T-helper 1 cell (primary cell): ENCODE results near the gene MRPL54.

Experiments used
- DNase-seq, 5 donors: peaks; one replicate each; pipeline ENCODE4 v3.0.0-alpha.2; 2012 to 2020
- total RNA-seq, 4 donors: gene quantifications; one replicate each; lab custom pipeline; 2026; lab: John Stamatoyannopoulos, UW

MRPL54 gene
- total RNA-seq: 18.3 to 40.2 (median 26.0) reads per million in 4 donors

DNA sequence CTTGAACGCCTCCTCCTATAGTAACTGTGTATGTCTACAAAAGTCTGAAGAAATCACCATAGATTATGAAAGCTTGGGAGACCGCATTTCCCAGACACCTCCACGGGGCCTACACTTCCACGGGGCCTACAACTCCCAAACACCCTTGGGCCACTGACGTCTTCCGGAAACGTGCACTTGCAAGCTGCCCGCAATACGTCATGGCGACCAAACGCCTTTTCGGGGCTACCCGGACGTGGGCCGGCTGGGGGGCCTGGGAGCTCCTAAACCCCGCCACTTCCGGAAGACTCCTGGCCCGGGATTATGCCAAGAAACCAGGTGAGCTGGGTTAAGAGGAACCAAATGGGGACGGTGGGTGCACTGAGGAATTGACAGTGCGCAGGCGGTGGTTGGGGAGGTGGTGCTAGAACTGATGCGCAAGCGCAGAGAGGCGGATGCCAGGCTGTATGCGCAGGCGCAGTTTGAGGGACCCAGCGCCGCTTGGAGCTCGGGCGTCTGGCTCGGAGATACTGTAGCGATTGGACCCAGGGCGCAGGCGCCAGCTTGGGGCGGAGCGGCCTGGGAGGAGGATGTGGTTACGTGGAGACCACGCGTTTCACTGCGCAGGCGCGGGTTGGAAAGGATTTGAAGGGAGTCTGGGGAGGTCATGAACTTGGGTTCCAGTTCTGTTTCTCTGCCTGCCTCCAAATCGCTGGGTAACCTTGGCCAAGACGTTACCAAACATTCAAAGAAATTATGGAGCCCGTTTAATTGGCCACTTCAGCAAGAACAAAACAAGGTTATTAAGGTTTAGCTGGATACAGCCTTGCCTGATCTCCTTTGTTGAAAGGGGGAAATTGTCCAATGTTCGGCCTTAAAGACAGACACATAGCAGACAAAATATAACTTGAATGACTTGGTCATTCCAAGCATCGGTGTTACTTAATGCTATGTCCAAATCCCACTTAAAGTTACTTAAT lies at the start of gene MRPL54:
Gene MRPL54 (plus strand): TSS at position 182 of the 959 bp plus-strand sequence. CDS start 19 bp downstream, at position 201.
- peak; percentile 98 to 100 (median 98) for DNase-seq

DNA sequence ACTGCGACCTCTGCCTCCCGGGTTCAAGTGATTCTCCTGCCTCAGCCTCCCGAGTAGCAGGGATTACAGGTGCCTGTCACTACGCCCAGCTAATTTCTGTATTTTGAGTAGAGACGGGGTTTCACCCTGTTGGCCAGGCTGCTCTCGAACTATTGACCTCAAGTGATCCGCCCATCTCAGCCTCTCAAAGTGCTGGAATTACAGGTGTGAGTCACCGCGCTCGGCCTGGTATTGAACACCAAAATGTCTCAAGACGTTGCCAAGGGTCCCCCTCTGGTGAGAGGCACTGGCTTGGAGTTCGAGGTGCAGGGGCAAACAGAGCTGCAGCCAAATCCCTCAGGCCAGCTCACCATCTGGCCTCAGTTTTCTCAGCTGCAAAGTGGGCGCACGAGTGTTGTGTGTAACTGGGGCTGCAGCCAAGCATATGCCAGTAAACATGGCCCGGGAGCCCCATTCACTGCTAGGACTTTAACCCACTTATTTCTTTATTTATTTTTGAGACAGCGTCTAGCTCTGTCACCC lies 46.3 kb upstream of the MRPL54 start:
- DNase-seq: no peak

- no peak for DNase-seq
Observed at GRCh38 chr19:3719868-3720267, 42.6 kb upstream of the MRPL54 start.

DNA sequence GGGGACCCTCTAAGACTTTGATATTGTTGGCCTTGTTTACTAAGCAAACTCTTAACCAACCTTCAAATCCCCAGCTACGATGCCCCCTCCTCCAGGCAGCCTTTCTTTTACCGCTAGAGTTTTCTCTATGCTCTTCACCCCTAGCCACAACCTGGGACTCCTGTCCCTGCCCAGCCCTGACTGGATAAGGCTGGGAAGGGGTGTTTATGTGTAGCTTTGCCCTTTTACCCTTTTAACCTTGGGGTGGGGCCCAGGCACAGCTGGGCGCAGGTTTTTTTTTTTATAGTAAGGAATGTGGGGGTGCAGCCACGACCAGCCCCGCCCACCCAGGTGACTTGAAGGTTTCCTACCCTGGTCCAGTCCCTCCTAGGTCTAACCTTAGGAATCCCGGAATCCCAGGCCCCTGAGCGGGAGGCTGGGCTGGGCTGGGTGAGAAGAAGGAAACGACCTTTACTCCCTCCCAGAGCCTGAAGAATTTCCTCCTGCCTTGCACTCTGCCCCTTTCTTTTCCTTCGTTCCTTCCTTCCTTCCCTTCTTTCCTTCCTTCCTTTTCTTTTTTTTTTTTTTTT lies 42.0 kb upstream of the MRPL54 start:
- DNase-seq: no peak

DNA sequence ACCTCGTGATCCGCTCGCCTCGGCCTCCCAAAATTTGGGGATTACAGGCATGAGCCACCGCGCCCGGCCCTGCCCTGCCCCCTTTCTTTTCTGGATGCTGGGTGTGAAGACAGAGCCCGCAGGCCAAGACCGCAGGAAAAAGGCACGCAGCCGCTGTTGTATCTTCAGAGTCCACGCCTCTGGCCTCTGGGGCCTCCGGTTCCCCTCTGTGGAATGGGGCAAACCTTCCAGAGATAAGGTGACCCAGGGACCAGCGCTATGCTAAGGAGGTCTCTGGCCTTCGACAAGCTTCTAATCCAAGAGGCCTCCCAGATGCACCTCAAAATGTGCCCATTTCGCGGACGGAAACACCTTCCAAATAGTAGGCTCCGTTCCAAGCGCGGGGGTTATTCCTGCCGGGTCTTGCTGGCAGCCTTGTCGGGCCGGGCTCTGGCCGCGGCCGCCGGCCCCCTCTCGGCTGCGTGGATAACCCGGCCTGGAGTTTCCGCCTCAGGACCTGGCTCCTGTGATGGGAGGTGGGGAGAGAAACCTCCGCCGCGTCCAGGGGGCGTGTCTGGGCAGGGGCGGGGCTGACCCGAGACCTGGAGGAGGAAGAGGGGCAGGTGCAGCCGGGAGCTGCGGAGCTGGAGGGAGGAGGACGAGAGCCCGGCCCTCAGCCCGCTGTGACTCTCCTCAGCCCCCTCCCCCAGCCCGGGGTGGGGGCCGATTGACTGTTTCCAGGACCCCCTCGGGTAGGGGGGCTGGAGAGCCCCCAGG lies 41.2 kb upstream of the MRPL54 start:
- DNase-seq: peak; percentile 78 to 85 (median 82)

- no peak for DNase-seq
Observed at GRCh38 chr19:3721887-3722442, 40.5 kb upstream of the MRPL54 start.

GRCh38 chr19:3722443-3723109 lies 39.9 kb upstream of the MRPL54 start:
- no peak for DNase-seq

DNA sequence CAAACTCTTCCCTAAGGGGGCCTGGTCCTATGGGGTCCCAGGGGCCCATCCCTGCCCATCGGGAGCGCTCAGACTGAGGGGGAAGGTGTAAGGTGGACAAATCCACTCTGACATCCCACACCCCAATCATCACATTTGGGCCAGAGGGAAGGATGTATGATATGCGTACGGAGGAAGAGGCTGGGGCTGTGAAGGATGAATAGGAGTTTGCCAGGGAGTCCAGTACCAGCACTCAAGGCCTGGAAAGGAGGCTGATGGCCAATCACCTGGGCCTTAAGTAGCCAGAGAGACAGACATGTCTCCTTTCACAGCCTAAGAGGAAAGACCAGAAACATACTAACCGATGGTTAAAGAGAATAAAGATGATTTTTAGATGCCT lies 39.4 kb upstream of the MRPL54 start:
- no peak for DNase-seq

GRCh38 chr19:3723883-3724282 lies 38.6 kb upstream of the MRPL54 start:
- DNase-seq: no peak

GRCh38 chr19:3725121-3725520 lies 37.4 kb upstream of the MRPL54 start:
- no peak for DNase-seq

- DNase-seq: no peak
Observed at GRCh38 chr19:3725640-3726310, 36.7 kb upstream of the MRPL54 start.

- no peak for DNase-seq
Observed at GRCh38 chr19:3730457-3730958, 32.0 kb upstream of the MRPL54 start.

DNA sequence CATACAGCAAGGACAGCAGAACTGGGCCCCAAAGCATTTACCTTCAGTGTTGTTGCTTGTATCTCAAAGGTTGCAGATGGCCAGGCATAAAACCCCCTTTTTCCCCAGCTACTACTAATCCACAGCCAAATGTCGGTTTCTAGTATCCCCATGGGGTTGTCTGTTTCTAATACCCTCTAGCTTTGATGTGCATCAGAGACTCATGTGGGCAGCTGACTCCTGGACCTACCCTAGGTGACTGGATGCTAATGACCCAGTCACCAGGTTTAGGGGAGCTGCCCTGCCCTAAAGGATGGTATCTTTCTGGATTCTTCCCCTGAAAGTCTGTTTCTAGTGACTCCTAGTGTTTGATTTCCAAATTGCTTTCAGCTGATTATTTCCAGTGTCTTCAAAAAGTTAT lies 30.4 kb upstream of the MRPL54 start:
- DNase-seq: no peak

- DNase-seq: no peak
Observed at GRCh38 chr19:3733549-3734309, 28.8 kb upstream of the MRPL54 start.

- DNase-seq: no peak
Observed at GRCh38 chr19:3734310-3734600, 28.2 kb upstream of the MRPL54 start.

GRCh38 chr19:3736106-3736724 lies 26.3 kb upstream of the MRPL54 start:
- DNase-seq: no peak

- no peak for DNase-seq
Observed at GRCh38 chr19:3737487-3738205, 24.8 kb upstream of the MRPL54 start.

DNA sequence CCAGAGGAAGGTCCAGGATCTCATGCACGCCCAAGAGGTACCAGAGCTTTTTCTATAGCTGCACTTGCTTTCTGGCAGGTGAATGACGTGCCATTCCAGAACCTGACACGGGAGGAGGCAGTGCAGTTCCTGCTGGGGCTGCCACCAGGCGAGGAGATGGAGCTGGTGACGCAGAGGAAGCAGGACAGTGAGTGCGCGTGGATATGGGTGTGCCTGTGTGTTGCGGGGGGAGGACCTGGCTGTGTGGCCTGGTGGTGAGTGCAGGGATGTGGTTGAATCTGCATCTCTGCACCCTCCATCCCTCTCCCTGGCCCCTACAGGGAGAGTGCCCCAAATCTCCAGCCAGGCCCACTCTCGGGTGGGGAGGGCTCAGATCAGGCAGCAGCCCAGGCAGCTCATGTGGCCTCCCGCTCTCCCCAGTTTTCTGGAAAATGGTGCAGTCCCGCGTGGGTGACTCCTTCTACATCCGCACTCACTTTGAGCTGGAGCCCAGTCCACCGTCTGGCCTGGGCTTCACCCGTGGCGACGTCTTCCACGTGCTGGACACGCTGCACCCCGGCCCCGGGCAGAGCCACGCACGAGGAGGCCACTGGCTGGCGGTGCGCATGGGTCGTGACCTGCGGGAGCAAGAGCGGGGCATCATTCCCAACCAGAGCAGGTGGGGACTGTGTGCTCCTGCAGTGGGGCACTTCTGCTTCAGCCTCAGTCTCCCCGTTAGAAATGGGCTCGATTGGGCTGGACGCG lies 23.8 kb upstream of the MRPL54 start:
- DNase-seq: no peak

DNA sequence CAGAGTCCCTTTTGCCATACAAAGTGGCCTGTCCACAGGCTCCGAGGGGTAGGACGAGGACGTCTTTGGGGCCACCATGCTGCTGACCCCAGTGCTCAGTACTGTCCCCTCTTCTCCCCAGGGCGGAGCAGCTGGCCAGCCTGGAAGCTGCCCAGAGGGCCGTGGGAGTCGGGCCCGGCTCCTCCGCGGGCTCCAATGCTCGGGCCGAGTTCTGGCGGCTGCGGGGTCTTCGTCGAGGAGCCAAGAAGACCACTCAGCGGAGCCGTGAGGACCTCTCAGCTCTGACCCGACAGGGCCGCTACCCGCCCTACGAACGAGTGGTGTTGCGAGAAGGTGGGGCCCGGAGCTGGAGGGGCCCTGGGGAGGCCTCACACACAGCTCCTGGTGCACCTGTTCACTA lies 22.1 kb upstream of the MRPL54 start:
- no peak for DNase-seq
